ENCODE measurements around the gene LCN10. TPM values are rescaled to one million over a fixed set of nuclear protein-coding genes. Genes with fewer than 3 reads are reported as not detected.

The LCN10 gene
- total RNA-seq, 2 donors from 2014 or later, result 0.91 to 1.1 TPM

DNA sequence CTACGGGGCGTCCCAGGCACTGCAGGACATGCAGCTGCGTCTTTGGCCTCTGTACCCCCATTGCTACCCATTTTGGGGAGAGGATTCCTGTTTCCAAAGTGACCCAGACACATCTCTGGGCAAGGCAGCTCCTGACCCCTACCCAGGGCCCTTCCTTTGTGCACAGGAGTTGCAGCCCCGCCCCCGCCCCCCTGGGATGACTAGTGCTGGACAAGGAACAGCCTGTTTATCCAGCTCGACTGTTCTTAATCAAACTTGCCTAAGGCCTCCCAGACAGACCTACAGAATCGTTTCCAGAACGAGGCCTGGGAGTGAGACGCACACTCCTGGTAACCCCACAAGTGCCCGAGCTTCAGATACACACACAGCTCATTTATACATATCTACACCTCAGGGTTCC is 17.1 kb downstream of the LCN10 start:
- H3K27ac ChIP-seq (ENCODE audit: low read depth, low read length), result no peak overlapping the region
- no peaks in the 10 kb centered on the region for H3K9me3 Mint-ChIP-seq
- no peaks in the 10 kb centered on the region for H3K27me3 ChIP-seq (ENCODE audit: control insufficient read depth, insufficient read depth, low read length, poor library complexity, severe bottlenecking)
- DNase-seq, result no peak
- WGBS, 2 experiments (ENCODE audit: insufficient coverage in 1 of 2, insufficient read length in 1 of 2), result 89 to 92% methylated on average over 6 to 10 of the region's 10 CpGs
- H3K36me3 Mint-ChIP-seq (ENCODE audit: low read depth), result peaks cover 37% of the 10 kb centered on the region
- peak overlapping the region; percentile 99 for H3K4me3 ChIP-seq (ENCODE audit: low read length)
- peaks cover 6% of the 10 kb centered on the region for H3K27me3 Mint-ChIP-seq (ENCODE audit: insufficient read depth)
- H3K36me3 ChIP-seq (ENCODE audit: control insufficient read depth, insufficient read depth, low read length), result peaks cover 33% of the 10 kb centered on the region
- TF ChIP-seq, protein P1, sequence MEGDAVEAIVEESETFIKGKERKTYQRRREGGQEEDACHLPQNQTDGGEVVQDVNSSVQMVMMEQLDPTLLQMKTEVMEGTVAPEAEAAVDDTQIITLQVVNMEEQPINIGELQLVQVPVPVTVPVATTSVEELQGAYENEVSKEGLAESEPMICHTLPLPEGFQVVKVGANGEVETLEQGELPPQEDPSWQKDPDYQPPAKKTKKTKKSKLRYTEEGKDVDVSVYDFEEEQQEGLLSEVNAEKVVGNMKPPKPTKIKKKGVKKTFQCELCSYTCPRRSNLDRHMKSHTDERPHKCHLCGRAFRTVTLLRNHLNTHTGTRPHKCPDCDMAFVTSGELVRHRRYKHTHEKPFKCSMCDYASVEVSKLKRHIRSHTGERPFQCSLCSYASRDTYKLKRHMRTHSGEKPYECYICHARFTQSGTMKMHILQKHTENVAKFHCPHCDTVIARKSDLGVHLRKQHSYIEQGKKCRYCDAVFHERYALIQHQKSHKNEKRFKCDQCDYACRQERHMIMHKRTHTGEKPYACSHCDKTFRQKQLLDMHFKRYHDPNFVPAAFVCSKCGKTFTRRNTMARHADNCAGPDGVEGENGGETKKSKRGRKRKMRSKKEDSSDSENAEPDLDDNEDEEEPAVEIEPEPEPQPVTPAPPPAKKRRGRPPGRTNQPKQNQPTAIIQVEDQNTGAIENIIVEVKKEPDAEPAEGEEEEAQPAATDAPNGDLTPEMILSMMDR (conservative IDR thresholded peaks at IDR 0.05), result no peak
- H3K9me3 ChIP-seq (ENCODE audit: control insufficient read depth, low read length), result no peaks in the 10 kb centered on the region
- peak overlapping the region; percentile 52 for H3K27ac Mint-ChIP-seq
- no peak overlapping the region for H3K9ac ChIP-seq (ENCODE audit: extremely low read depth, low read length, poor library complexity, severe bottlenecking)
- peaks cover 15% of the 10 kb centered on the region for H3K4me1 Mint-ChIP-seq
- peaks cover 9% of the 10 kb centered on the region for H3K4me1 ChIP-seq (ENCODE audit: control insufficient read depth, insufficient read depth, low read length)
- peak overlapping the region; percentile 97 for H3K4me3 Mint-ChIP-seq

- Histone ChIP-seq H3K4me1 (ENCODE audit: control insufficient read depth, insufficient read depth, low read length) (peaks cover 9% of the 10 kb centered on the region), H3K4me3 (ENCODE audit: low read length) (no peak overlapping the region), H3K9me3 (ENCODE audit: control insufficient read depth, low read length) (no peaks in the 10 kb centered on the region), H3K9ac (ENCODE audit: extremely low read depth, low read length, poor library complexity, severe bottlenecking) (no peak overlapping the region), H3K27me3 (ENCODE audit: control insufficient read depth, insufficient read depth, low read length, poor library complexity, severe bottlenecking) (no peaks in the 10 kb centered on the region), H3K27ac (ENCODE audit: low read depth, low read length) (no peak overlapping the region), H3K36me3 (ENCODE audit: control insufficient read depth, insufficient read depth, low read length) (peaks cover 33% of the 10 kb centered on the region)
- Mint-ChIP-seq H3K4me3 (no peak overlapping the region), H3K4me1 (peaks cover 15% of the 10 kb centered on the region), H3K9me3 (no peaks in the 10 kb centered on the region), H3K36me3 (ENCODE audit: low read depth) (peaks cover 37% of the 10 kb centered on the region), H3K27me3 (ENCODE audit: insufficient read depth) (peaks cover 4% of the 10 kb centered on the region), H3K27ac (no peak overlapping the region)
- TF ChIP-seq, protein P1 (conservative IDR thresholded peaks at IDR 0.05), result no peak
- WGBS, 2 experiments (ENCODE audit: insufficient coverage in 1 of 2, insufficient read length in 1 of 2), result 91 to 100% methylated on average over 1 to 7 of the region's 7 CpGs
- no peak for DNase-seq
These were observed 18.0 kb downstream of the LCN10 start for GRCh38 chr9:136724772-136725171.

GRCh38 chr9:136723989-136724388 is 18.8 kb downstream of the LCN10 start:
- no peak overlapping the region for H3K27ac ChIP-seq (ENCODE audit: low read depth, low read length)
- Mint-ChIP-seq H3K9me3 (no peaks in the 10 kb centered on the region), H3K36me3 (ENCODE audit: low read depth) (peaks cover 37% of the 10 kb centered on the region), H3K27me3 (ENCODE audit: insufficient read depth) (no peaks in the 10 kb centered on the region), H3K27ac (no peak overlapping the region), H3K4me3 (no peak overlapping the region), H3K4me1 (peaks cover 15% of the 10 kb centered on the region)
- peaks cover 33% of the 10 kb centered on the region for H3K36me3 ChIP-seq (ENCODE audit: control insufficient read depth, insufficient read depth, low read length)
- WGBS, 2 experiments (ENCODE audit: insufficient coverage in 1 of 2, insufficient read length in 1 of 2), result 92 to 94% methylated on average over 8 of the region's 8 CpGs
- no peaks in the 10 kb centered on the region for H3K9me3 ChIP-seq (ENCODE audit: control insufficient read depth, low read length)
- DNase-seq, result no peak
- TF ChIP-seq, protein P1 (conservative IDR thresholded peaks at IDR 0.05), result no peak
- H3K9ac ChIP-seq (ENCODE audit: extremely low read depth, low read length, poor library complexity, severe bottlenecking), result no peak overlapping the region
- no peaks in the 10 kb centered on the region for H3K27me3 ChIP-seq (ENCODE audit: control insufficient read depth, insufficient read depth, low read length, poor library complexity, severe bottlenecking)
- H3K4me3 ChIP-seq (ENCODE audit: low read length), result no peak overlapping the region
- H3K4me1 ChIP-seq (ENCODE audit: control insufficient read depth, insufficient read depth, low read length), result peaks cover 7% of the 10 kb centered on the region
